Retinal pigment epithelial cell (primary cell): ENCODE data around the gene IL1RAPL1.

ENCODE experiments used
- DNase-seq: peaks from one replicate; pipeline ENCODE4 v3.0.0-alpha.2; 2010; ENCODE audit warnings: low read depth
- H3K4me3 ChIP-seq: 2 replicates; pipeline ENCODE4 v1.5.1; 2011; ENCODE audit warnings: mild to moderate bottlenecking, low read length, control low read depth, moderate library complexity
- TF ChIP-seq, protein P1 (sequence below): conservative IDR thresholded peaks from 2 replicates; pipeline ENCODE4 v1.5.1; 2011; ENCODE audit warnings: low read depth, low read length, control low read depth, inconsistent platforms

IL1RAPL1 gene

DNA sequence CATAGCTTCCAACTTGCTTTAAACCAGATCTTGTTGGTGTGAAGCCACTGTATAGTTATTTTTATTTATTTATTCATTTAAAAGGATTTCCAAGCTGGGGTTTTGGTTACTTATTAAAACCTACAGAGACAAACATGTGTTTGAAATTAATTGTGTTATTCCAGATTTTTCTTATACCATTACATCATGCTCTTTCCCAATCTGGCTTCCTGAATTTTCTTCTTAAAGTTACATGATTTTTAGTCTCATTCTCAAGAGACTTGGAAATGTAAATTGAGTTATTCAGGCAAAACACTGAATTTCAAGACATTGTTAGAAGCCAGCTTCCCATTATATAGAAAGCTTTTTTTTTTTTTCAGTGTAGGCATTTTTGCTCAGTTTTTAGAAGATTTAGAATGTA is 381.9 kb downstream of the IL1RAPL1 start:
- DNase-seq: no peak
- no peak overlapping the region for H3K4me3 ChIP-seq
- TF ChIP-seq, protein P1, sequence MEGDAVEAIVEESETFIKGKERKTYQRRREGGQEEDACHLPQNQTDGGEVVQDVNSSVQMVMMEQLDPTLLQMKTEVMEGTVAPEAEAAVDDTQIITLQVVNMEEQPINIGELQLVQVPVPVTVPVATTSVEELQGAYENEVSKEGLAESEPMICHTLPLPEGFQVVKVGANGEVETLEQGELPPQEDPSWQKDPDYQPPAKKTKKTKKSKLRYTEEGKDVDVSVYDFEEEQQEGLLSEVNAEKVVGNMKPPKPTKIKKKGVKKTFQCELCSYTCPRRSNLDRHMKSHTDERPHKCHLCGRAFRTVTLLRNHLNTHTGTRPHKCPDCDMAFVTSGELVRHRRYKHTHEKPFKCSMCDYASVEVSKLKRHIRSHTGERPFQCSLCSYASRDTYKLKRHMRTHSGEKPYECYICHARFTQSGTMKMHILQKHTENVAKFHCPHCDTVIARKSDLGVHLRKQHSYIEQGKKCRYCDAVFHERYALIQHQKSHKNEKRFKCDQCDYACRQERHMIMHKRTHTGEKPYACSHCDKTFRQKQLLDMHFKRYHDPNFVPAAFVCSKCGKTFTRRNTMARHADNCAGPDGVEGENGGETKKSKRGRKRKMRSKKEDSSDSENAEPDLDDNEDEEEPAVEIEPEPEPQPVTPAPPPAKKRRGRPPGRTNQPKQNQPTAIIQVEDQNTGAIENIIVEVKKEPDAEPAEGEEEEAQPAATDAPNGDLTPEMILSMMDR: no peak

DNA sequence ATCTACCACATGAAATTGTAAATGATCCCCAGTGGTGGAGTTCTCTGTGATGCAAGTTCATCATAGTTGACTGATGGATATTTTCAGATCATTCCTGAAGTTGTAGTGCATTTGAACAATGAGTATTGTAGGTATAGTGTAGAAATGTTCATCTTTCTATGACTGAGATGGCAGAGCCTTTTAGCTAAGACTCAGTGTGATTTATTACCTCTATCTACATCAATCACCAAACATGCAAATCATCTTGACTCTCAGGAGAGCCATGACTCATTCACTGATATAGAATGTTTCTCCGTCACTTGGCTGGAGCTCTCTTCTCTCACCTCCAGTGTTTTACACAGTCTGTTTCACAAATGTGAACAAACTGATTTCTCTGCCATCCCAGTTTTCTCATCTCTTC is 392.6 kb downstream of the IL1RAPL1 start:
- no peak for DNase-seq
- TF ChIP-seq, protein P1: no peak
- H3K4me3 ChIP-seq: no peak overlapping the region

DNA sequence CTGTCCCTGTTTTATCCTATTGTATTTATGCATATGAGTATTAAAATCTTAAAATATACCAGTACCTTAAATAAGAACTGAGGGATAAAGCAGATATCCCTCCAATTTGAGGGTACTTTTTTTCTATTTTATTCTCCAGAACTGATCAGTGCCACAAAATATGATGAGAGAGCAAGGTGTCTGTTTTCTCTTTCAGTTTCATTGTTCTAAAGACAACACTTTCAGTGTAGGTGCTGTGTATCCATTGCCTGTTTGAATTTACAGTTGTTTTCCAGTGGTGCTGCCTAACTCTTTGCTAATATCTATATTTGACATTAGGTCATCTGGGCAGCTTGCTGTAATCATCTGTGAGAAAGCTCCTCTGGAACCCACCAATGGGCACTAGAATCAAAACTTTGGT is 394.7 kb downstream of the IL1RAPL1 start:
- TF ChIP-seq, protein P1: no peak
- H3K4me3 ChIP-seq: no peak overlapping the region
- DNase-seq: no peak

DNA sequence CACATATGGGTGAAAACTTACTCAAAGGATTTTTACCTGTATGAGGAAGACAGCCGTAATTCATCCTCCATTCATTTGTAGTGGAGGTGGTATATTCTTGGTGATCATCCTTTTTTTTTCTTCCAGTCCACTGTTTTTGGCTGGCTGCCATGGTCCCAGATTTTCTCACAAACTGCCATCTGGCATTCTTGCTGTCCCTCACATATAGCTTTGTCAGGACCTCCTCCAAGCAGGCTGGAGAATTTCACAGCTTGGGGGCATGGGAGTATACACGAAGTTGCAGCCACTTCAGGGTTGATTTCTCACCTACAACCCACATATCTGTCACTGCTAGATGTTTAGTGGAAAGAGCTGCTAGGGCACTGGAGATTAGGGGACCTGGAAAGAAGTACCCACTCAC is 401.0 kb downstream of the IL1RAPL1 start:
- TF ChIP-seq, protein P1: no peak
- no peak overlapping the region for H3K4me3 ChIP-seq
- DNase-seq: no peak

DNA sequence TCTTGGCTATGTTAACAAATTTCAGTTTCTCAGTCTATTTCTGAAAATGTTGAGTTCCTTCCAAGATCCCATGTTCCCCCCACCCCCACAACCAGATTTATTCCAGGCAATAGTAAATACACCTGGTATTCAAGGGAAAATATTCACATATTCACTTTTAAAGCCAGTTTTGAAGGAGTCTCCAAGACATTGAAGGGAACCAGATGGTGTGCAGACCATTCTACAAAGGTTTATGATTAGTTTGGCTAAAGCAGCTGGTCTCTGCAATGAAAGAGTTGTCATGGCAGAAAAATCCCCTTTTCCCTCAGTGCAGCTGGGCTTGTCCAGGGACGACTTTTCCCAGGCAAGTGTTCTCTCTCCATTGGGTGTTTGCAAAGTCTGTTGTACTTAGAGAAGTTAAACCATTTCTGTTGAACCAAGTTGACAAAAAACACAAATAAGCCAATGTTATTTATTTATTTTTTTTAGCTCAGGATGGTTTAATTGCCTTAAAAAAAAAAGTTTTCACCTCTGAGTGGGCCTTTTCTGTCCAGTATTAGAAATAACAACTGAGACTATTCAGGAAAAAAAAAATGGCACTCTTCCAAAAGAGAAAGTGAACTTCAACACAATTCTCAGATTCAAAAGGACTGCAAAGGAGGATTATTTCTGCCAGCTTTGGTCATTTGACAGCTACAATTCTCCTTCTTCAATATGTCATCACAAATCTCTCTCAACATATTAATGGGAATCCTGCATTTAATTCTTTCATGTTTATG is 410.6 kb downstream of the IL1RAPL1 start:
- peak; percentile 27 for DNase-seq
- TF ChIP-seq, protein P1: no peak
- no peak overlapping the region for H3K4me3 ChIP-seq

DNA sequence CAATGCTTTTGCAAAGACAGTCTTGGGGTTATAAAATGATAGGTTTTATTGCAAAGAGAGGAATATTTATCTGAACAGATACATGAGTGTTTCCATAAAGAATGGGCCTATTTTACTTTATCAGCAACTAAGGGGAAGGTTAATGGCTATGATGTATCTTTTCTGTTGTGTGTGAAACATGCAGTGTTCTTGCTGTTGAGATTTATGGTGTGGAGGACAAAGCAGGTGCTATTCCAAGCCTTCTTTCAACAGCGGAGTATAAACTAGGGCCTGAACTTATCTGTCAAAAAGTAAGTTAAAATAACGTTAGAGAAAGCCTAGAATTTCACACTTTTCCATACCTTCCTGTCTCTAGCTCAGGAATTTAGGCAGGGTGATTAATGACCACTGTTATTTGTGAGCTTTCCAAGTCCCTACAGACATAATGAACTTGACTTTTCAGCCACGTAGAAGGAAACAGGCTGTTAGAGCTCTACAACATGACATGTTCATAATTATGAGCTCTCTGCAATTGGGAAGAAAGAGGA is 411.4 kb downstream of the IL1RAPL1 start:
- H3K4me3 ChIP-seq: no peak overlapping the region
- TF ChIP-seq, protein P1: no peak
- peak; percentile 14 for DNase-seq

DNA sequence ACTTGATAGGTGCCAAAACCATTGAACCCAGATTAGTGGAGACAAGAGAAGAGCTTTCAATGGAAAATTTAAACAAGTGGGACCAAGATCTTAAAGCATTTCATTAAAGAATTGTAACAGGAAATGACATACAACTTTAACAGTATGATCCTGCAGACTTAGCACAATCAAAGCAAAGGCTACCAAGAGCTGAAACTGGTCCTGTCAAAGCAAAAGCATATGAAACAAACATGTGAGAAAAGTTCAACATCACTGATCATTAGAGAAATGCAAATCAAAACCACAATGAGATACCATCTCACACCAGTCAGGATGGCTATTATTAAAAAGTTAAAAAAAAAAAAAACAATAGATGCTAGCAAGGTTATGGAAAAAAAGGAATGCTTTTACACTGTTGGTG is 425.6 kb downstream of the IL1RAPL1 start:
- no peak for DNase-seq
- TF ChIP-seq, protein P1: no peak
- no peak overlapping the region for H3K4me3 ChIP-seq
